GM19023 (cell line): ENCODE results near the gene SEMA3A.

Experiments
- ATAC-seq: cut with Tn5 transposase; IDR thresholded peaks from one replicate; pipeline ENCODE4 v1.9.1; 2021; ENCODE audit warnings: mild to moderate bottlenecking, moderate library complexity; ENCODE audit not compliant: unreplicated experiment

The SEMA3A gene

GRCh38 chr7:84196084-84196503, 1.5 kb upstream of the SEMA3A start:
- ATAC-seq = no peak

DNA sequence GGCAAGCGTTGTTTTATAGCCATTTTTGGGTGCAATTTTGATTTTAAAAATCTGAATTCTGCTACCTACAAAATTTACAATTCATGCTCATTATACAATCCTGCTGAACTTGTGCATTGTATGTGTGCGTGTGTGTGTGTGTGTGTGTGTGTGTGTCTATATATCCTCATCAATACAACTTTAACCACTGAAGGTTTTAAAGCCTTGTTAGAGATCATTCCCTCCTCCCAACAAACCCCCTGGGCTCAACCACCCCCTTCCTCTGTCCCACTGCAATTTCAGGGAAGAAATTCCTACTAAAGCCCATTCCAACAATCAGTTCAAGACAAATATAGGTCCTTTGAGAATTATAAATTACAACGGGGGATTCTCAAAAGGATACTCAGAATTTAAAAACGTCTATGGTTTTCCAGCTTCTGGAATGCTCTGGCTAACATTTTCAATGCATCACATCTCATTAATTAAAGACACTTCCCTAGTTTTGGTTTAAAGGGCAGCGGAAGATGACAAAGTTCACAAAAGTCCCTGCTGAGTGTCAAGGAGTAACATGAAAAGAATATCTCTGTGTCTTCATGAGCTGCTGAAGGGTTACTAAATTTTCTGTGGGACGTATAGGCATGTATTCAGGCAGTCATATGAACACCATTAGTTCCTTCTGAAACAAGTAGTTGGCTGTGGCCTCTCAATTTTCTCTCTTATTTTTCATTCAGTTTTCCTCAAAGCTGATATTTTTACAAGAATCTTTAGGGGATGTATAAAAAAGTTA, 889 bp upstream of the SEMA3A start:
- no peak for ATAC-seq

- no peak for ATAC-seq
Measured at GRCh38 chr7:84193747-84194146, 842 bp downstream of the SEMA3A start.

DNA sequence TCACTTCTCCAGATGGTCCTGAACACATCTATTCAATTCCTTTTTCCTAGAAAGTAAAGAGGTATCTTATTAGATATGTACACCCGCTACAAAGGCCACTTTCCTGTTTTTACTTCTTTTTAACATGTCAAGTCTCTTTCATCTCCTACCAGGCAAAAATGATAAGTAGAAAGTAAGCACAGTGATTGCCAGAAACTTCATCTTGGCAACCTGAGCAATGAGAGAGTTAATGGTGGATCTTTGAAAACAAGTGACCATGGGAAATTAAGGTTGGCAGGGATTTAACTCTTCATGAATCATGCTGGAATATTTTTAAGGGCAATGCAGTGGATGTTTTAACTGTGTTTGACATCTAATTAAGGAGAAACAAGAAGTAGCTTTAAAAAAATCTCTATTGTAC, 2.7 kb downstream of the SEMA3A start:
- no peak for ATAC-seq

DNA sequence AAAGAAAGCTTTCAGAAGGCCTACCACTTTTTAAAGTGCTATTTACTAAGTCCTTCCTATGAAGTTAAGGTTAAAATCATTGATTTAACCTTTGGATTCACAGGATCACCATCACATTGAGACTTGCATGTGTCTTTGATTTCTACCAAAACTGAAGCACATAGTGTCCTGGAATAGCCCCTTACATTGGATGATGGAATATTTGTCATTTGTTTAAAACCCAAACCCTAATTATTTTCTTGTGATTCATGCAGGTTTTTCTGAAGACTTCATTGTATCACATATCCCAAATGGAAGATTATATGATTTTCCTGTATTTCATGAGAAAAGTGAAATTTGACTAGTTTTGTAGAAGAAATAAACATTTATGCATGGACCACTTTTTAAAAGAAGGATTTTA, 3.3 kb downstream of the SEMA3A start:
- no peak for ATAC-seq

DNA sequence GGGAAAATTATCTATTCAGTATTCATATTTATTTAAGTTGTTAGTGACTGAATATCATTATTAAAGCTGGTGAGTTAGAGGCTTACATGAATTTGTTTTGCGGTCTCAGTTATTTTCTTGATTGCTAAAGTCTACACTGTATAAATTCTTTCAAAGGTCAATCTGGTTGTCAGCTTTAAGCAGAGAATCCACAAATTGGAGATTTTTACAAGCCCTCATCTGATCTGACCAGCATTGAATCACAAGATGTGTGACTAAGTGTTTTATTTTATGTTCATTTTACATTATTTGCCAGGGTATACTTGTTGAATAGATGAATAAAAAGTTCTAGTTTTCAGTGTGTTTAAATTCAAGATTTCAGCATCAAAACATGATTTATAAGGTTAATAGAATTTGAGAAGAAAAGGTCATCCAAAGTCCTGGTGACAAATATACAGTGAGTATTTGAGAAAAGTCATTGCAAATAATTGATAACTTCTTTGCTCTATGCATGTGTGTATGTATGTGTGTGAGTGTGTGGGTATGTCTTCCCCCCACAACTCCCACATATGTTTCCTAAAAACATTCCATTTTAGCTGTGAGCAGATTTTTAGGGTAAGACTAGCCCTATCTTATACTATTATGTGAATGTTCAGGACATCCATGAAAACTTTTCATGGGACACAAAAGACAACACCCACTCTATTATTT, 4.4 kb downstream of the SEMA3A start:
- no peak for ATAC-seq

GRCh38 chr7:84188786-84189405, 5.7 kb downstream of the SEMA3A start:
- ATAC-seq = no peak

GRCh38 chr7:84187813-84188510, 6.6 kb downstream of the SEMA3A start:
- no peak for ATAC-seq

DNA sequence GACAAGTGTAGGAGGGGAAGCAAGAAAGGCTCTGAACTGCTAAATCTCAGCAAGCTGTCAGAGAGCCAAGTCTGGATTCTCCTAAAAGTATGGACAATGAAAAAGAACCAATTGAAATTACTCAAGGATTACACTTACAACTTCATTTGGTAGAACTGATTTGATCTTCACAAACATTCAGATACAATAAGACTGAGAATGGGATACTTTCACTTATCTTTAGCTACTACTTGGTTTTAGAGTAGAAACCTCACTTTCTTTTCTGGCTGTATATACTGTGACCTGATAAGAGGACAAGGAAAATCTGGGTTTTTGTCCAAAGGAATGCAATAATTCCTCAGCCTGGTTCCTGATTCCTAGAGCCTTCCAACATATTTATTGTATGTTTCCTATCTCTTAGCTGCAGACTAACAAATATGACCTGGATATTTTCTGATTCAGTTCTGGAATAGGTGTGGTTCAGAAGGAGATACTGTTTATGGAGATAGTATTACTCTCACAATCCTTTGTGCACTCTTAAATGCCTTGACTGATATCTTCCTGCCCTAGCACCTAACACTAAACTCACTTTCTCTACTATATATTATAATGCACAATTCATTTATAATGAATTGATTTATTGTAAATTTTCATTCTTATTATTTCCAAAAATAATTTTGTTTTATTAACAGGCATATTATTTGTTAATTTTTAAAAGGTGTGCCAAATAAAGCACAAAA, 7.3 kb downstream of the SEMA3A start:
- no peak for ATAC-seq

GRCh38 chr7:84183741-84184140, 10.8 kb downstream of the SEMA3A start:
- no peak for ATAC-seq

DNA sequence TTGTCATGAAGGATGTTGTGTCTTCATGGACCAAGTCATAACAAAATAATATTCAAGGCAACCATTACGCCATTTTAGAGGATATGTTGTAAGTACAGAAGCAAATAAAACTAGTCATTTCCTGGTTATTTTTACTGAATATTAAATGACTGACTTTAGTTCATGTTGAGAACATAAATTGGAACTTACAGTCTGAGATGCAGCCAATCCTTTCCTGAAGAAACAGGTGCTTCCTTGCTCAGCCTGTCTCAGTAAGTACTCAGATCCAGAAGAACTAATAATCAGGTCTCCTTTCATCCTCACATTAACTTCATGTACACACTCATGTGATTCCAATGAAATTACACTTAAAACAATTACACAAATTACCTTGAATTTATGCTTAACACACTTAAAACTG, 12.3 kb downstream of the SEMA3A start:
- ATAC-seq = no peak

DNA sequence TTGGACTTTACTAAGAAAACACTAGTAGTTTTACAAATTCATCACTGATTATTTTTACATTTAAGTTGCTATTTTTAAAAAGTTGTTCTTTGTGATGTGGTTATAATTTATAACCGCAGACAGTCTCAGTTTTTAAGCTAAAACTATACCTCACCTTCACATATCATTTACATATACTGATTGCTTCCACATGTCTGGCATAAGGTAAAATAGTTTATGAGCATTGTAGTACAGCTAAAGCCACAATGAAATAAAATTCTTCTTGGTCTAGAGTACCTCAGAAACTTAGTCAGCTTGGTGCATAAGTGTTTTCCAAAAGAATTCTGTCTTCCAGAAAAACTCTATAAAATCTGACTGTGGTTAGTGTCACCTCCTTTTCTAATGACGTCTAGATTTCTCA, 13.0 kb downstream of the SEMA3A start:
- no peak for ATAC-seq

- no peak for ATAC-seq
Measured at GRCh38 chr7:84177758-84178412, 16.7 kb downstream of the SEMA3A start.

DNA sequence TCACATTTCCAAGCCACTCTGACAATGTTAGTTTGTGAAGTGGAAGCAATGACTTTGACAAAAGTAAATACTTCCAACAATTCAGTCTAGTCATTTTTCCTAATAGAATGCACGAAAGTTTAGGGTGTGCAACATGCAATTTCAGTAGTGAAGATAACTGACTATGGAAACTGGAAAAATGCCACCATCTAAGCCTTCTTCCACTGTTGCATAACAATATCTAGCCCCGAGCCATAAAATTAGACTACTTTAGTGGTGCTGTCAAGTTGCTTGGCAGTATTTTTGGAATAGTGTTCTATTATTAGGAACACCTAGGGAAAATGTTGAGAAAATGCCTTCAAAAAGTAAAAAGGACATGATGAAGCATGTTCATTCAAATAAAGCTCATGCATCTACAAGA, 17.9 kb downstream of the SEMA3A start:
- no peak for ATAC-seq

GRCh38 chr7:84175461-84175860, 19.1 kb downstream of the SEMA3A start:
- ATAC-seq = no peak

- ATAC-seq = no peak
Measured at GRCh38 chr7:84170646-84171045, 23.9 kb downstream of the SEMA3A start.

DNA sequence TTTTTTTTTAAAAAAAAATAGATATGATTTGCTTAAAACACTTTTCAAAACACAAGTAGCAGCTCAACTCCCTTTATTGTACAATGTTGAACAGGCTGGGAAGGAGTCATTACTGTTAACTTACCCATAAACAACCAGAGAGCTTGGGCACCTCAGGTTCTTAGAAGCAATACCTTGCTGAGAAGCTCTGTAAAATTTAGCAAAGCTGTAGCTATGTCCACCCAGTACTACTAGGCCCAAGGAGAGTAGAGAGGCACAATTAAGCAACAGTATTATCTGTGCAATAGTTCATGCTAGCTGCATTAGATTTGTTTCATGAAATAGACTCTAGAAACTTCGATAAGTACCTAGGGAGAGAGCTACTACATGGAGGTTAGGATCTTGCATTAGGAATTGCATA, 32.0 kb downstream of the SEMA3A start:
- ATAC-seq = no peak

- no peak for ATAC-seq
Measured at GRCh38 chr7:84162125-84162524, 32.5 kb downstream of the SEMA3A start.

DNA sequence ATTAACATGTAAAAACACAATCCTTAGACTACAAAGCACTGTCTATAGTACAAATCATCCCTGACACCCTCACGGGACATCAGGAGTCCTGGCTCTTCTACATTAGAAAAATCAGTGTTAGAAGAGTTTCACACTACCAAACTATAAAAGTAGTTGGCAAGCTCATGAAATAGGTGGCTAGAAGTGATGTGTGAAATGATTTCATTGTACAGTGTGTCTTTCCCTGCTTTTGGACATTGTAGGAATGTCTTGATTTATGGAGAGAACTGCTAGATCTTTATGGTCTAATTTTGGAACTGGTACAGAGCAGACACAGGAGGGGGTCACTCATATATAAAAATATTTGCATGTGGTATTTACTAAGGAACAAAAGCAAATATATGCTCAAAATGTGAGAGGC, 33.2 kb downstream of the SEMA3A start:
- ATAC-seq = no peak

DNA sequence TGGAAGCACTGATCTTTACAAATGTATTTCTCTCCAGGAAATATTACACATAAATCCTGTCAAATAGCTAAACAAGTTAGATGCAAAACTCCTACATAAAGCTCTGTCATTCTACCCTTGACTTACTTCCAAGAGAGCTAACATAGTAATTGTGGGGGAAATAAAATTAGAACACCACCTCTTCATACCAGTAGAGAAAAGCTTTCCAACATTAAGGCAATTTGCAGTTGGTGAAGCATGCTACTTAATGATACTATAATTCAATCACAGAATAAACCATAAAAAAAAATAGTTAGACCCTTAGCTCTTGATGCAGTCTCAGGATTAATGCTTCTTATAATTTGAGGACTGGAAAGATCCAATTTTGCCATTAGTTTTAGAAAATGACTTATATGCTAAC, 35.2 kb downstream of the SEMA3A start:
- ATAC-seq = no peak
